Osteoblast (primary cell): ENCODE data around the gene ULK4. TPM values are rescaled to one million over a fixed set of nuclear protein-coding genes. Genes with fewer than 3 reads are reported as not detected.

Experiments
- DNase-seq: peaks from one replicate; pipeline ENCODE4 v3.0.0; 2011; ENCODE audit warnings: low spot score, mixed read lengths; ENCODE audit not compliant: insufficient read length; ENCODE audit errors: missing footprints
- H2AFZ ChIP-seq: 2 replicates; pipeline ENCODE4 v1.6.0; 2011; ENCODE audit warnings: mild to moderate bottlenecking, low read length
- H3K27ac ChIP-seq: 2 replicates; pipeline ENCODE4 v1.5.1; 2011; ENCODE audit warnings: mild to moderate bottlenecking, low read depth, low read length, moderate library complexity
- H3K27me3 ChIP-seq: 2 replicates; pipeline ENCODE4 v1.6.0; 2012; ENCODE audit warnings: mild to moderate bottlenecking, control low read depth, inconsistent platforms, low read length, moderate library complexity; ENCODE audit not compliant: insufficient read depth
- H3K36me3 ChIP-seq: 2 replicates; pipeline ENCODE4 v1.5.1; 2011; ENCODE audit warnings: mild to moderate bottlenecking, low read length, control low read depth, moderate library complexity; ENCODE audit not compliant: insufficient read depth
- H3K4me1 ChIP-seq: 2 replicates; pipeline ENCODE4 v1.5.1; 2011; ENCODE audit warnings: mild to moderate bottlenecking, low read length, control low read depth, moderate library complexity; ENCODE audit not compliant: insufficient read depth
- H3K4me2 ChIP-seq: 2 replicates; pipeline ENCODE4 v1.6.0; 2011; ENCODE audit warnings: mild to moderate bottlenecking, low read length; ENCODE audit not compliant: insufficient read depth
- H3K4me3 ChIP-seq: fragments of 200-600 bp; sonication (generic); 3 replicates; pipeline ENCODE4 v1.5.1; 2012; ENCODE audit warnings: mild to moderate bottlenecking, low read length, inconsistent platforms; ENCODE audit not compliant: insufficient read depth
- H3K79me2 ChIP-seq: 2 replicates; pipeline ENCODE4 v1.6.0; 2012; ENCODE audit warnings: mild to moderate bottlenecking, low read length, control low read depth, inconsistent platforms; ENCODE audit not compliant: insufficient read depth
- H3K9me3 ChIP-seq: 2 replicates; pipeline ENCODE4 v1.5.1; 2011; ENCODE audit warnings: low read depth, low read length, control low read depth
- H4K20me1 ChIP-seq: 2 replicates; pipeline ENCODE4 v1.6.0; 2012; ENCODE audit warnings: mild to moderate bottlenecking, low read length, control low read depth; ENCODE audit not compliant: insufficient read depth
- CTCF ChIP-seq: IDR thresholded peaks from 2 replicates; pipeline ENCODE4 v1.5.1; 2011; ENCODE audit warnings: mild to moderate bottlenecking, low read depth, low read length, moderate library complexity; ENCODE audit errors: extremely low read depth
- total RNA-seq: library from RNA; depleted of rRNA; stranded (reverse); fragments of >200 nt; gene quantifications from 2 replicates; pipeline ENCODE4 v1.2.3, GENCODE V29; 2012

ULK4 gene
- total RNA-seq, 1 donor: 20.6 TPM

- Histone ChIP-seq H3K36me3 (peaks cover 3% of the 10 kb centered on the region), H3K9me3 (no peaks in the 10 kb centered on the region), H3K79me2 (no peaks in the 10 kb centered on the region), H3K27ac (no peak overlapping the region), H3K27me3 (no peaks in the 10 kb centered on the region), H3K4me2 (no peak overlapping the region), H4K20me1 (no peaks in the 10 kb centered on the region), H3K4me1 (no peaks in the 10 kb centered on the region), H3K4me3 (no peak overlapping the region), H2AFZ (no peak overlapping the region)
- no peak for DNase-seq
- no peak for TF ChIP-seq CTCF
Observed at GRCh38 chr3:41249318-41249717, 712.6 kb downstream of the ULK4 start.

- no peak for DNase-seq
- no peak for TF ChIP-seq CTCF
- Histone ChIP-seq H3K79me2 (no peaks in the 10 kb centered on the region), H3K9me3 (no peaks in the 10 kb centered on the region), H4K20me1 (no peaks in the 10 kb centered on the region), H3K4me3 (no peak overlapping the region), H3K36me3 (peaks cover 3% of the 10 kb centered on the region), H3K4me2 (no peak overlapping the region), H3K27ac (no peak overlapping the region), H3K27me3 (no peaks in the 10 kb centered on the region), H2AFZ (no peak overlapping the region), H3K4me1 (no peaks in the 10 kb centered on the region)
Observed at GRCh38 chr3:41248525-41248924, 713.4 kb downstream of the ULK4 start.

DNA sequence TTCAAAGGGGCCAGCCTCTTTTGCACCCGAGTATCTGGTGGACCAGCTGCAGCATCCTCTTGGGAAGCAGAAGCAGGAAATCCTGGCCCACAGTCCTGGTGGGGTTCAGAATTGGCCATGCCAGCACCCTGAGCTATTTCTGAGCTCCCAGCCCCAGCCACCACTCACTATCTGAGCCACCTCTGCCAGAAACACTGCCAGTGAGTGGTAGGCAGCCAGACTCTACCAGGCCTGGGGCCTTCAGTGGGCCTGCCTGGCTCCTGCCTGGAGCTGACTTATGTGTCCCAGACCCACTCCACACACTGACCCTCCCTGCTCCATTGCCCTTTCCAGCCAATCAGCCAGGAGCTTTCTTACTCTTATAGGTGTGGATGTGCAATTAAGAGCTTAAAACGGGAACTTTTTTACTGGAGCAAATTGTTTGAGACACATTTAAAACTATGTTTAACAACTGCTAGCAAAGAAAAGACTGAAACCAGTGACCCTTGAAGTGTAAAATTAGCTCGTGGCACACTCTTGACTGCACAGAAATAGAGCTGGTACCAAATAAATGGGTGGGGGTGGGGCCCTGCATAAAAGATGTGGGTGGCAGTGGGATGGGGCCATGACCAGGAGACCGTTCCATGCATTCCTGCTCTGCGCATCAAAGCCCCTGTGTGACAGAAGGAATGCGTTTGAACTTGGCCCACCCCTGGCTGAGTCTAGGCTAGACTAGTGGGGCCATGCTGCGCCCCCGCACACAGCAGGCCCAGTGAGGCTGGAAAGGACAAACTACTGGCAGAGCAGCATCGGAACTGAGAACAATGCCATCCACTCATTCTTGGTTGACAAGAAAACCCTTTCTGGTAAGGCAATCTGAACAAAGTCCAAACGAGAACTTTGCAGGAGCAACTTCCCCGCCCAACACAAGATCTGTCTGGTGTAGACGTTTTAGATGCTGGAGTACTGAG lies 714.6 kb downstream of the ULK4 start:
- H3K4me1 ChIP-seq: no peaks in the 10 kb centered on the region
- no peak overlapping the region for H3K4me2 ChIP-seq
- no peak for TF ChIP-seq CTCF
- H3K27me3 ChIP-seq: no peaks in the 10 kb centered on the region
- H3K27ac ChIP-seq: no peak overlapping the region
- H4K20me1 ChIP-seq: no peaks in the 10 kb centered on the region
- no peak overlapping the region for H3K4me3 ChIP-seq
- peaks cover 3% of the 10 kb centered on the region for H3K36me3 ChIP-seq
- DNase-seq: no peak
- no peaks in the 10 kb centered on the region for H3K9me3 ChIP-seq
- no peak overlapping the region for H2AFZ ChIP-seq
- H3K79me2 ChIP-seq: no peaks in the 10 kb centered on the region

- DNase-seq: no peak
- H3K4me1 ChIP-seq: no peaks in the 10 kb centered on the region
- no peaks in the 10 kb centered on the region for H3K27me3 ChIP-seq
- H4K20me1 ChIP-seq: peaks cover 5% of the 10 kb centered on the region
- no peaks in the 10 kb centered on the region for H3K9me3 ChIP-seq
- TF ChIP-seq CTCF: no peak
- H3K36me3 ChIP-seq: peaks cover 16% of the 10 kb centered on the region
- no peaks in the 10 kb centered on the region for H3K79me2 ChIP-seq
- no peak overlapping the region for H3K4me3 ChIP-seq
- no peak overlapping the region for H3K4me2 ChIP-seq
- H3K27ac ChIP-seq: no peak overlapping the region
- H2AFZ ChIP-seq: no peak overlapping the region
Observed at GRCh38 chr3:41244620-41245336, 717.1 kb downstream of the ULK4 start.
